Activated T-cell treated with anti-CD3 and anti-CD28 coated beads, Interleukin-2, amount 50 U/mL, for 48 hours (primary cell): ENCODE measurements around the gene SP9.
"Not testable (repeated sequence)": the region's sequence is repeated elsewhere in the genome, so short reads cannot be mapped to it uniquely, and the experiment has no call there.

Source experiments
- DNase-seq, 2 experiments: peaks; one replicate each; pipeline ENCODE4 v3.0.0-alpha.2; 2020

Gene SP9

GRCh38 chr2:174344716-174345461, 10.1 kb downstream of the SP9 start:
- no peak for DNase-seq

- no peak for DNase-seq
These were observed 15.3 kb downstream of the SP9 start for GRCh38 chr2:174350018-174350417.

- DNase-seq, result no peak
These were observed 15.9 kb downstream of the SP9 start for GRCh38 chr2:174350593-174351181.

- DNase-seq, result no peak
These were observed 18.2 kb downstream of the SP9 start for GRCh38 chr2:174353004-174353403.

- no peak for DNase-seq
These were observed 21.6 kb downstream of the SP9 start for GRCh38 chr2:174356347-174356746.

GRCh38 chr2:174359663-174360062, 24.9 kb downstream of the SP9 start:
- not testable (repeated sequence) for DNase-seq

GRCh38 chr2:174362949-174363348, 28.2 kb downstream of the SP9 start:
- no peak for DNase-seq

- DNase-seq, result not testable (repeated sequence)
These were observed 28.9 kb downstream of the SP9 start for GRCh38 chr2:174363492-174364225.

- DNase-seq, result no peak
These were observed 29.9 kb downstream of the SP9 start for GRCh38 chr2:174364628-174365027.

GRCh38 chr2:174365571-174365970, 30.8 kb downstream of the SP9 start:
- no peak for DNase-seq

GRCh38 chr2:174368691-174369090, 33.9 kb downstream of the SP9 start:
- DNase-seq, result no peak

- no peak for DNase-seq
These were observed 42.2 kb downstream of the SP9 start for GRCh38 chr2:174376967-174377366.

- no peak for DNase-seq
These were observed 49.0 kb downstream of the SP9 start for GRCh38 chr2:174383796-174384195.

- DNase-seq, result no peak
These were observed 50.4 kb downstream of the SP9 start for GRCh38 chr2:174385201-174385600.
